ENCODE results near the gene MYO1C. TPM values are rescaled to one million over a fixed set of nuclear protein-coding genes. Genes with fewer than 3 reads are reported as not detected.
"Not testable (repeated sequence)": the region's sequence is repeated elsewhere in the genome, so short reads cannot be mapped to it uniquely, and the experiment has no call there.

MYO1C gene
- total RNA-seq (2014; rRNA removed; shearing (Covaris generic)): 188 and 200 TPM in 2 replicates

- DNase-seq (ENCODE audit: low spot score): peak; percentile 60
Observed at GRCh38 chr17:1492249-1493206, at the start of gene MYO1C. Gene MYO1C, minus strand, starts transcription at chr17:1492686. Its CDS starts 199 bp downstream, at chr17:1492487.

DNA sequence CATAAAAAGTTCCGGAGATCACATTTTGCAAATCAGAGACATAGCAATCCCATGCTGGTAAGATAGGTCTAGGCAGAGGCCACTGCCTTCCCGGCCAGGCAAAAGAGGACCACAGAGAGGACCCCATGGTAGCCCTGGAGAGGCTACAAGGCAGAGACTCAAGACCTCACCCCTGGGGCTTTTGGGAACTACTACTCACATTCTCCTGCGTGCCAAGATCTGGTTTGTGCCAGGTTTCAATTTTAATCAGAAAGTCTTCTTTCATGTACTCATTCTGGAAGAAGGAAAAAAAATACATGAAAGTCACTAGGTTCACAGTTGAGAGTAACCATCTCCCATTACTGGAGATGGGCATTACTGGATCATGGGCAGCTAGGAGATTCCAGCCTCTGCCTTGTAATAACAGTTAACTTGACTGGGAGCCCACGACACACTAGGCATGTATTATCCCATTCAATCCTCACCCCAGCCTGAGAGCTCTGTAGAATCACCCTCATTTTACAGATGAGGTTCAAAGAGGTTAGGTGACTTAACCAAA, 49.0 kb upstream of the MYO1C start:
- no peak for DNase-seq (ENCODE audit: low spot score)

GRCh38 chr17:1539811-1540210, 47.3 kb upstream of the MYO1C start:
- no peak for DNase-seq (ENCODE audit: low spot score)

DNA sequence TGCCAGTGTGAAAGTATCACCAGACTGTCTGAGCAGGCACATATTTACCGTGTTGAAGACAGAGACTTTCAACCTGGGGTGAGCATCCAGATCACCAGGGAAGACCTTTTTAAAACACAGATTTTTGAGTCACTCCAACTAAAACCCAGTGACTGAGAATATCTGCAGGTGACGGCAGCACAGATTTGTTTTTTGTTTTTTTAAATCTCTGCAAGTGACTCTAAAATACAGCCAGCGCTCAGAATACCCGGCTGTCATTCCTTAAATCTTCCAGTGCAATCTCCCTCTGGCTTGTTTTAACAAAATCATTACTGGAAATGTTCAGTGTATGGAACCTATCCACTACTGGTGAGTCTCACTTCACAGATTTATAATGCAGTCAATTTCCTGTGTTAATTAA, 43.3 kb upstream of the MYO1C start:
- DNase-seq (ENCODE audit: low spot score): no peak

DNA sequence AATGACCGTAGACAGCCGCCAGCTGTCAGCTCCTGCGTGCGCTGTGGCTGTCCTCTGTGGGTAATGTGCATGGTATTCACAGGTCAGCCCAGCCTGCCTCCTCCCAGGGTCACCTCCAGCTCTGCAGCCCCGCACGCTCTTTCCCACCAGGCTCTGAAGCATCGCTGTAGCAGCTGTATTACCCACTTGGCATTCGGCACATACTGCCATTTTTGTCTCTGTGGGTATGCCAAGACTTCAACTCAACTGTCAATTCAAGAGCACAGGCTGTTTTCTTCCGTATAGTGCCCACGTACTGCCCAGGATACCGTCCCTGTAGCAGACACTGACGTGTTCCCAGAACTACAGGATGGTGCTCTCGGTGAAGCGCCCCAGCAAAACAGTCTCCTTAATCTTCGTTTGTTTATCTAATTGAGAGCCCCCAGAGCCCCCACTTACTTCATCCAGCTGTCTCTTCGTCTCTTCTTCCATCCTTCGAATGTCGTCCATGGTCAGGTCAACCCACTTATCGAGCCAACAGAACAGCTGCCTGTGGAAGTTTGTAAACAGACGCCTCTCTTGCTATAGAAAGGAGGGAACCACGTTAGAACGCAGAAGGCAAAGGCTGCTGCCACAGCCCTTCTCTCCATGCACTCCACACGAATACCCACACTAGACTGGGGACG, 41.3 kb upstream of the MYO1C start:
- no peak for DNase-seq (ENCODE audit: low spot score)

- peak; percentile 10 for DNase-seq (ENCODE audit: low spot score)
Observed at GRCh38 chr17:1532836-1533602, 40.5 kb upstream of the MYO1C start.

GRCh38 chr17:1529863-1530262, 37.4 kb upstream of the MYO1C start:
- DNase-seq (ENCODE audit: low spot score): no peak

DNA sequence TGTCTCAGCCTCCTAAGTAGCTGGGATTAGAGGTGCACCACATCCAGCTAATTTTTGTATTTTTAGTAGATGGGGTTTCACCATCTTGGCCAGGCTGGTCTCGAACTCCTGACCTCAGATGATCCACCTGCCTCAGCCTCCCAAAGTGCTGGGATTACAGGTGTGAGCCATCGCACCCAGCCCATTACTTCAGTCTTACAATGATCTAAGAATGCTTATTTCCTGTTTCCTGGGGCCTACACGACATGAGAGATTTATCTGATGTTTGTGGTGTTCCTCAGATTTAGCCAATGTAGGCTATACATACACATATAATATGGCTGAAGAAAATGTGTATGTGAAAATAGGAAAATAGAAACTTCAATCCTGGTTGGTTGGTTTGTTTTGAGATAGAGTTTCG, 34.4 kb upstream of the MYO1C start:
- DNase-seq (ENCODE audit: low spot score): not testable (repeated sequence)

GRCh38 chr17:1522626-1523025, 30.1 kb upstream of the MYO1C start:
- DNase-seq (ENCODE audit: low spot score): no peak

GRCh38 chr17:1521086-1521640, 28.7 kb upstream of the MYO1C start:
- no peak for DNase-seq (ENCODE audit: low spot score)

GRCh38 chr17:1519678-1520077, 27.2 kb upstream of the MYO1C start:
- no peak for DNase-seq (ENCODE audit: low spot score)

DNA sequence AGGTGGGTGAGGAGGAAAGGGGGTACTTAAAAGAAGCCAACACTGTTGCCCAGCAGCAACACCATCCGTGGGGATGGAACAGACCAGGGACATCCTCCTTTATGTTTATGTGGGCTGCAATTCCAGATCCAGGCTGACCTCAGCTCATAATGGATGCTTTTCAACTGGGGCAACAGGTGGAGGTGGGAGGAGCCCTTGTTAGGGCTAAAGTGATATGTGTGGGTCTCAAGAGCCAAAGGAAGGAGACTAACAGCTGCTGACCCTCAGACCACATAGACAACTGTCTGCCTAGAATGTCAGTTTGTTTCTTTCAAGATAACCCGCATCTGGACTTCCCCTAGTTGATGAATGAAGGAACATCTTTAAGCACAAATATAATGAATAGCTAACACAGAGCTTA, 25.9 kb upstream of the MYO1C start:
- no peak for DNase-seq (ENCODE audit: low spot score)

- peak; percentile 93 for DNase-seq (ENCODE audit: low spot score)
Observed at GRCh38 chr17:1516388-1517161, 24.1 kb upstream of the MYO1C start, which contains the start of gene INPP5K. Gene INPP5K, minus strand, starts transcription at chr17:1516612. Its CDS starts 113 bp downstream, at chr17:1516499.

GRCh38 chr17:1515640-1516387, 23.3 kb upstream of the MYO1C start:
- peak; percentile 74 for DNase-seq (ENCODE audit: low spot score)

- DNase-seq (ENCODE audit: low spot score): no peak
Observed at GRCh38 chr17:1512351-1512750, 19.9 kb upstream of the MYO1C start.

DNA sequence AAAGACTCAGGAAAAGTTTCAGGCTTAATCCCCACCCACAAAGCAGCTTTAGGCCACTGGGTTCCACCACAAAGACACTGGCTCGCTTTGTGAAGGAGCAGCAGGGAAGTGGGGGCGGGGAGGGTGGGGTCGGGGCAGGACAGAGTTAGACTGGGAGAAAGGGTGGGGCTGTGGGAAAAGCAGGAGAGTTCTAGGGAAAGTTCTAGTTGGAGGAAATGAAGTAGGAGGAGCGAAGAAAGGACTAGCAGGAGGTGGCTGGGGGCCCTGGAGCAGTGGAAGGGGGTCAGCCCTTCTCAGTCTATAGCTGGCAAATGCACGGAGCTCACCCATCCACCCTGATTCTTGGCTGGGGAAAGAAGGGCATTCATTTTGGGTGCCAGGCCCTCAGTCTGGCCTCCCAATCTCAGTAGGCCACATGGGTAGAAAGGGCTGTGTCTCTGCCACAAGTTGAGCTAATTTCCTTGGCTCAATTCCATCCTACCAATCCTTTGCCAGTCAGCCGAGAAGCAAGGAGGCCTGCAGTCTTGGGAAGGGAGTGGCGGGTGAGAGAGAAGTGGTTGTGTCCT, 19.4 kb upstream of the MYO1C start:
- DNase-seq (ENCODE audit: low spot score): peak; percentile 16

GRCh38 chr17:1511290-1511689, 18.8 kb upstream of the MYO1C start:
- DNase-seq (ENCODE audit: low spot score): no peak

DNA sequence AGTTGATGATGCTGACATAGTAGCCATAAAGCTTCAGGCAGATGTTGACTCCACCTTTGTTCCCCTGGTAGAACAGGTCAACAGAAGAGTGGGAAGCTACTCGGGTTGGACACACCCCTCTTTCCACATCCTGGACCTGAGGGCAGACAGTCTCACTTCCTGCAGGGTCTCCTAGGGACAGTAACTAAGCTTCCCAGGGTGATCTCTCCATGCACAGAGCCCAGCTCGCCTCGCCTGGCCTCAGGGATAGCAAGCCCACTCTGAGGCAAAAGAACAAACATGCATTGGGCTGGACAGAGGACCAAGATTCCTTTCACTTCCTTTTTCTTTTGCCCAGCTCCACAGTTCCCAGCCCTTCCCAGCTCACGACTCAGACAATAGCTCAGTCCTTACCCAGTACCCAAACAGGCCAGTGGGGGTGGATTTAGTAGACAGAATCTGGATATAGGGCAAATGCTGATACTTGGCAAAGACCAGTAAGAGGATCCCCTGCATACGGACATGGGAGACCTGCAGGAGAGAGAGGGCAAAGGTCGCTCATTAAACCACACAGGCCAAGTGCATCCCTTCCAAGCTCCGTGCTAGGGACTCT, 16.9 kb upstream of the MYO1C start:
- DNase-seq (ENCODE audit: low spot score): no peak

- DNase-seq (ENCODE audit: low spot score): not testable (repeated sequence)
Observed at GRCh38 chr17:1508709-1509108, 16.2 kb upstream of the MYO1C start.
